GM19025 (cell line): Measurements from ENCODE around the gene ATXN1.

Experiments used
- ATAC-seq: cut with Tn5 transposase; IDR thresholded peaks from one replicate; pipeline ENCODE4 v1.9.1; 2021; ENCODE audit warnings: mild to moderate bottlenecking, low read depth, moderate library complexity; ENCODE audit not compliant: unreplicated experiment

ATXN1 gene

GRCh38 chr6:16361121-16361520 lies 400.1 kb downstream of the ATXN1 start:
- no peak for ATAC-seq

GRCh38 chr6:16360365-16360764 lies 400.9 kb downstream of the ATXN1 start:
- ATAC-seq: no peak

- ATAC-seq: no peak
Measured at GRCh38 chr6:16359563-16359962, 401.7 kb downstream of the ATXN1 start.

- ATAC-seq: no peak
Measured at GRCh38 chr6:16358531-16359138, 402.6 kb downstream of the ATXN1 start.

GRCh38 chr6:16355699-16356446 lies 405.4 kb downstream of the ATXN1 start:
- ATAC-seq: no peak

- no peak for ATAC-seq
Measured at GRCh38 chr6:16355238-16355637, 406.0 kb downstream of the ATXN1 start.

GRCh38 chr6:16354692-16355091 lies 406.6 kb downstream of the ATXN1 start:
- no peak for ATAC-seq

GRCh38 chr6:16352821-16353438 lies 408.3 kb downstream of the ATXN1 start:
- no peak for ATAC-seq

GRCh38 chr6:16352258-16352635 lies 409.0 kb downstream of the ATXN1 start:
- no peak for ATAC-seq

- no peak for ATAC-seq
Measured at GRCh38 chr6:16349544-16349943, 411.7 kb downstream of the ATXN1 start.

- no peak for ATAC-seq
Measured at GRCh38 chr6:16346831-16347230, 414.4 kb downstream of the ATXN1 start.

- ATAC-seq: no peak
Measured at GRCh38 chr6:16345449-16346330, 415.6 kb downstream of the ATXN1 start.

GRCh38 chr6:16344756-16345155 lies 416.5 kb downstream of the ATXN1 start:
- ATAC-seq: no peak

- ATAC-seq: no peak
Measured at GRCh38 chr6:16343593-16343992, 417.7 kb downstream of the ATXN1 start.

GRCh38 chr6:16339265-16339587 lies 422.0 kb downstream of the ATXN1 start:
- no peak for ATAC-seq

- ATAC-seq: no peak
Measured at GRCh38 chr6:16338577-16339264, 422.5 kb downstream of the ATXN1 start.

GRCh38 chr6:16337295-16337975 lies 423.8 kb downstream of the ATXN1 start:
- ATAC-seq: no peak

GRCh38 chr6:16336911-16337294 lies 424.4 kb downstream of the ATXN1 start:
- ATAC-seq: no peak

GRCh38 chr6:16336056-16336818 lies 425.0 kb downstream of the ATXN1 start:
- ATAC-seq: no peak
